GM18907 (cell line): ENCODE measurements around the gene NKAIN1.
"Not testable (repeated sequence)": the region's sequence is repeated elsewhere in the genome, so short reads cannot be mapped to it uniquely, and the experiment has no call there.

Experiments
- ATAC-seq: cut with Tn5 transposase; IDR thresholded peaks from one replicate; pipeline ENCODE4 v1.9.1; 2021; ENCODE audit warnings: mild to moderate bottlenecking, moderate library complexity; ENCODE audit not compliant: unreplicated experiment

Gene NKAIN1

DNA sequence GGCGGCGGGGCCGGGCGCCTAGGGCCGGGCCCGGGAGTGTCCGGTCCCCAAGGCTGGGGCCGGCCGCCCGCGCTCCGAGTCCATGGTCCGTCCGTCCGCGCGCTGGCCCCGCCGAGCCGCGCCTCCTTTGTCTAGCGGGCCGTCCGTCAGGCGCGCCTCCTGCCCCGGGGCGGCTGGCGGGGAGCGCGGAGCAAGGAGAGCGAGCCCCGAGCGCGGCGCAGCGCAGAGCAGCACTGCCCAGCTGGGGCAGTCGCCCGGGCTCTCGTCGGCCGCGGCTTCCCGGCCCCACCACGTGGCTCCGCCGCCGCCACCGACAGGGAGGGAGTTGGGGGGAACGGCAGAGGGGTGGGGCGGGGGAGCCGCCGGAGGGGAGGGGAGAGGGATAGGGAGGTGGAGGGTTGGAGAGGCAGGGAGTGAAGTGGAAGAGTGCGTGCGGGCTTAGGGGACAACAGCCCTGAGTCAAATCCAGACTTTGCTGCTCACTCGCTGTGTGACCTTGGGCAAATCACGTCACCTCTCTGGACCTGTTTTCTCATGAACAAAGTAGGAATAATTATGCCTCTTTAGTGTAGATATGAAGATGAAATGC, at the start of gene NKAIN1:
TSS of gene NKAIN1 (minus strand) at position 235 of the 589 bp plus-strand sequence. CDS start 340 bp downstream, outside the sequence.
- ATAC-seq, result no peak

DNA sequence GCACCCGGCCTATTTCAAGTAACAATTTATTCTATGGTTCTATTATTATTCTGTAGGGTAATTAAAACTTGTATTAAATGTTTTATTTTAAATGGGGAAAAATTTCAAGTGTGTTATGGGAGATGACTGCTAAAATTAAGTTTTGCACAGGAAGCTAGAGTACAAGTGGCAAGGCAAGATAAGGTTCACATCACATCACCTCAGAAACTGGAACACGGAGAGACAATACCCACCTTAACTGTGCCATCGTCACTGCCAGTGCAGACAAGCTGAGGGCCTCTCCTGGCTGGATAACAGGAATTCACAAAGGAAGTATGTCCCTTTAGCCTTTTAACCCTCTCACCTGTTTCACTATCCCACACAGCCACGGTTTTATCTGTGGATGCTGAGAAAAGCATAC, 49.3 kb upstream of the NKAIN1 start:
- ATAC-seq, result no peak

DNA sequence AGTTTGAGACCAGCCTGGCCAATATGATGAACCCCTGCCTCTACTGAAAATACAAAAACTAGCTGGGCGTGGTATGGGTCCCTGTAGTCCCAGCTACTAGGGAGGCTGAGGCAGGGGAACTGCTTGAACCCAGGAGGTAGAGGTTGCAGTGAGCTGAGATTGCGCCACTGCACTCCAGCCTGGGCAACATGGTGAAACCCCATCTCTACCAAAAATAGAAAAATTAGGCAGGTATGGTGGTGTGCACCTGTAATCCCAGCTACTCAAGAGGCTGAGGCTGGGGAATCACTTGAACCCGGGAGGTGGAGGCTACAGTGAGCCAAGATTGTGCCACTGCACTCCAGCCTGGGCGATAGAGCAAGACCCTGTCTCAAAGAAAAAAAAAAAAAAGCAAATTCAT, 48.1 kb upstream of the NKAIN1 start:
- not testable (repeated sequence) for ATAC-seq

DNA sequence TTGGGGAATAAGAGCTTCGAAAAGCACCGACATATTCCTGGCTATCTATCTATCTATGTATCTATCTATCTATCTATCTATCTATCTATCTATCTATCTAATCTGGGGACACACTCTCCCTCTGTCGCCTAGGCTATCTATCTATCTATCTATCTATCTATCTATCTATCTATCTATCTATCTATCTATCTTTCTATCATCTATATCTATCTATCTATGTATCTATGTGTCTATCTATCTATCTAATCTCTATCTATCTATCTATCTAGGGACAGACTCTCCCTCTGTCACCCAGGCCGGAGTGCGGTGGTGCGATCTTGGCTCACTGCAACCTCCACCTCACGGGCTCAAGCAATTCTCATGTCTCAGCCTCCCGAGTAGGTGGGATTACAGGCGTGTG, 42.7 kb upstream of the NKAIN1 start:
- not testable (repeated sequence) for ATAC-seq

DNA sequence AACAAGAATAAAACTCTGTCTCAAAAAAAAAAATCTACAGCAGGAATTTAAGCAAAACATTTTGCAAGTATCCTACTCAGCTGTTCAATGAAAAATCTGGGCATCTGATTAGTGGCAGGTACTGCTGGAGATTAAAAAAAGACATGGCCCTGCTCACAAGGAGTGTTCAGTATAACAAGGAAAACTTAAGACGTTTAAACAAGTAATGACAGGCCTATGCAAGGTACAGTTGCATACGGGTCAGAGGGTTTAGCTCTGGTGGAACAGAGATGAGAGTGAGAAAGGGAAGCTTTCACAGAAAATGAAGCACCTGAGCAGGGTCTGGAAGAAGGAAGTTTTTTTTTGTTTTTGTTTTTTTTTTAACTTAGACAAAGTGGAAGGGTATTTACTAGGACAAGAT, 33.9 kb upstream of the NKAIN1 start:
- no peak for ATAC-seq

DNA sequence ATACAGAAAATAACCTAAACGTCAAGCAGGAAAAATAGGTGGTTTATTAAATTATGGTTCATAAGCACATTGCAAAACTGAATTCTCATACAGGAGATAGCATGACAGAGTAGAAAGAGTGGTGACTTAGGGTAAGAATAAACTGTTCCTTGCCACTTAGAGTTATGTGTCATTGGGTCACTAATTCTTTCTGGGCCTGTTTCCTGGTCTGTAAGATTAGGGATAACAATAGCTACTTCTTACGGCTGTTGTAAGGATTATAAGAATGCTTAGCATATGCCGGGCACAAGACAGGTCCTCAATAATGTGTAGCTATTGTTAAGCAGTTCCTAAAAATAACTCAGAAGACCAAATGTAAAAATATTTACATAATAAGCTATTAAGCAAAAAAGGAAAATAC, 32.7 kb upstream of the NKAIN1 start:
- no peak for ATAC-seq

DNA sequence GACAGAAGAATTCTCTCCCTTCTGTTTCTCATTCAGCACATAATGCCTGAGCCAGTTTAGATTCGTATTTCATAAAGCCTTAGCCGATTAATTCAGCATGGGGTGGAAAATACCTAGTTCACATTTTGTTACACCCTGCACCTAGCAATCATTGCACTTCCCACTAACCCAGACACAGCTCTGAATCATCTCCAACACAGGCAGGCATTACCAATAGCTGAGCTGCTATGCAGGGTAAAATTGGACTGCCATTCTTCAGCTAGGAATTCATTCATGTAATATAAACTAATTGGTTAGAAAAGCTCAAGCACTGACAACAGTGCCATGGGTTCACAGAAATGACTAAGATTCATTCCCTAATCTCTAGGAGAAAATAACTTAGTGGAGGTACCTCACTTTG, 26.9 kb upstream of the NKAIN1 start:
- ATAC-seq, result no peak

DNA sequence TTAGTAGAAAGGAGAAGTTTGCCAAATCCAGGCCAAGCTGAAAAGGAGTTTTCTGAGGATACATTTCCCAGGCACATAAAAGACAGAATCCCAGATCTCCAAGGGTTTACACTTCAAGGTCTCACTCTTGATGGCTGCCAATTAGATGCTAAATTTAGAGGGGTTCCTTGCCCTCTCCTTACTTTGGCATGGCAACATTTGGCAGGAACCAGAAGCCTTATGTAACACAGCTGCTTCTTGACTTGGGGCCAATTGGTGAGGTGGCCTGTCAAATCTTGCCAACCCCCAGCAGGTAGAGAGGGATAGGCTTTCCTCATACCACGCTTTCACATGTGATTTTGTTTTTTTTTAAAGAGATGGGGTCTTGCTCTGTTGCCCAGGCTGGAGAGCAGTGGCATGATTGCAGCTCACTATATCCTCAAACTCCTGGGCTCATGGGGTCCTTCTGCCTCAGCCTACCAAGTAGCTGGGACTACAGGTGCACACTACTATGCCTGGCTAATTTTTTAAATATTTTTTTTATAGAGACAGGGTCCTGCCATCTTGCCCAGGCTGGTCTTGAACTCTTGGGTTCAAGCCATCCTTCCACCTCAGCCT, 25.2 kb upstream of the NKAIN1 start:
- ATAC-seq, result no peak

DNA sequence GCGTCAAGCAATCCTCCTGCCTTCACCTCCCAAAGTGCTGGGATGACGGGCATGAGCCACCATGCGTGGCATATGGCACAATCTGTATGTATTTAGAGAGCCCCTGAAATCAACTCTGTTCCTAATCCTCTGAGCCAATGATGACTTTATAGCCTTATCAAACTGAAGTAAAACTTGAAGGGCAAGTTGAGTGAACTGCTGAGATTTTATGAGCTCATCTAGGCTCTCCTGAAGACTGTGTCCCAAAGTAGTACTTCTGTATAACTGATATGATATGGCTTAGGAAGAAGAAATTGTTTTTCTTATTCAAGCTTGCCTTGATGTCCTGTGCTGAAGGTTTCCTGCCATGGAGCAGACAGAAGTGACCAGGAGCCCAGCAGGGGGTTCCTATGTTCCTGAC, 23.7 kb upstream of the NKAIN1 start:
- ATAC-seq, result no peak

DNA sequence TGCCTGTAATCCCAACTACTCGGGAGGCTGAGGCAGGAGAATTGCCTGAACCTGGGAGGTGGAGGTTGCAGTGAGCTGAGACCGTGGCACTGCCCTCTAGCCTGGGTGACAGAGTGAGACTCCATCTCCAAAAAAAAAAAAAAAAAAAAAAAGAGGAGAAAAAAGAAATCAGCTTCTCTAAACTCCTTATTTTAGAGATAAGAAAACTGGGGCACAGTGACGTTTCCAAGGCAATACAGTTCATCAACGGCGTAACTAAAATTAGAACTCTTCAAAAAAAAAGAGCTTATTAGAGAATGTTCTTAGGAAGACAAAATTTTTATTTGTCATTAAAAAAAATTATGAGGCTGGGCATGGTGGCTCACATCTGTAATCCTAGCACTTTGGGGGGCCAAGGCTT, 22.7 kb upstream of the NKAIN1 start:
- ATAC-seq, result not testable (repeated sequence)

DNA sequence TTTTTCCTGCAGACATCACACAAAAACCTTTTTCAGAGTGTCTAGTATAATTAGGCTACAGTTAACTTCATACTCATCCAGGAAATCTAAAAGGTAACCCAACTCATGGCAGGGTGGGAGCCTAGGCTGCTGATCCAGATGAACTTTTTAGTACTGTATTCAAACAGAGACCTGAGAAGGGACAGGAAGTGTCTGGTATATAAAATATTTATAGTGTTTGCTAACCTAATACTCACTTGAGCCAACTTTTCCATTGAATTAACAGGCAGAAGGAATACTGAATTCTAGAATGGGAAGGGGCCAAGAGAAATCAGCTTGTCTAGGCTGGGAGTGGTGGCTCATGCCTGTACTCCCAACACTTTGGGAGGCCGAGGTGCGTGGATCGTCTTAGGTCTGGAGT, 22.2 kb upstream of the NKAIN1 start:
- ATAC-seq, result no peak

DNA sequence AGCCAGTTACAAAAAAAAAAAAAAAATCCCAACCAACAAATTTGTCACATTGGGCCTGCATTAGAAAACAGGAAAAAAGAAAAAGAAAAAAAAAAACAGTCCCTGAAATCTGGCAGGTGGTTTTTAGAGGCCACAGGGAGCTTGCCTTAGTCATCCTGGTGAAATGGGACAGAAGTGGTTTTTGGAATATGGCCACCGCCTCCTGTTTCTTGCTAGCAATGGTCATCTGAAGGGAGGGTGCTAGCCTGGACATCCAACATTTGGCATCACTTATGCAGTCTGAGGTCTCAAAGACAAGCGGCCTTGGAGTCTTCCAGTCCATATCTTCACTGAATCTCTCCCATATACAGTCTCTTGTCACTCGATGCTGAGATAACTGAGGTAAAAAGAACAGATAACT, 20.1 kb upstream of the NKAIN1 start:
- no peak for ATAC-seq

DNA sequence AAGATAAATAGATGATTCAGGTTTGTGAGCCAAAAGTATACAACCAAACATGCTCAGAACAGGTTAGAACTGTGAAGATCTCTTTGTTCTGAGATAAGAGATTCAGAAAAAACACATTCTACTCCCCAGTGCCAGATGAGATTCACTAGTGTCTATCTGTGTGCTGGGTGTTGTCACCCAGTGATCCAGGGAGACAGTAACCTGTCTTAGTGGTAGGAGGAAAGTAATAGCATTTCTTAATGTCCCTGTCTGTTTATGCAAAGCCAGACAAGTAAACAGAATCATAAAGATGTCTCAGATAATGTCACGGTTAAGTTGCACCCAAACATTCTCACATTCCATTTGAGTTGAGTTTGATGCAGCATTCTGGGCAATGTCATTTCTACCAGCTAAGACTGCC, 18.9 kb upstream of the NKAIN1 start:
- no peak for ATAC-seq

DNA sequence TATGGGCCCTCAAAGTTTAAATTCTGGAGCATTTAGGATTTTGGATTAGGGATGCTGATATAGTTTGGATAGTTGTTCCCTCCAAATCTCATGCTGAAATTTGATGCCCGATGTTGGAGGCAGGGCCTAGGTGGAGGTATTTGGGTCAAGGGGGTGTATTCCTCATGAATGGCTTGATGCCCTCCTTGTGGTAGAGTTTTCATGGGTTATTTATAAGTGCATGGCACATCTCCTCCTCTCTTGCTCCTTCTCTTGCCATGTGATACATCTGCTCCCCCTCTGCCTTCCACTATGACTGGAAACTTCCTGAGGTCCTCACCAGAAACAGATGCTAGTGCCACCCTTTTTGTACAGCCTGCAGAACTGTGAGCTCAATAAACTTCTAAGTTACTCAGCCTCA, 17.5 kb upstream of the NKAIN1 start:
- ATAC-seq, result no peak

DNA sequence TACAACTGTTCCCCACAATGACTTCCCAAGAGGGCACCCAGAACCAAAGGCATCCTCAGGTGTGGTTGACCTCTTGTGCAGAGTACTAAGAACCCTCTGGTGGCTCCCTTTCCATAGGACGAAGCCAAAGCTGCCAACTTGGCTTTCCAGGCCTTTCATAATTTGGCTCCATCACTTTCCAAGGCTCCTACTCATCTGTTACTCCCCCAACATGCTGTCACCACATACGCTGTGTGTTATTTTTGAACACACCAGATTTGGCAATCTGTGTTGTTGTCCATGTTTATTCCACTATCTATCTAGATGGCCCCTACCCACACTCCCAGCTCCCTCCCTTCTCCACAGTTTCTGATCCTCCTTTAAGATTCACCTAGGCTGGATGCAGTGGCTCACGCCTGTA, 10.2 kb upstream of the NKAIN1 start:
- no peak for ATAC-seq

DNA sequence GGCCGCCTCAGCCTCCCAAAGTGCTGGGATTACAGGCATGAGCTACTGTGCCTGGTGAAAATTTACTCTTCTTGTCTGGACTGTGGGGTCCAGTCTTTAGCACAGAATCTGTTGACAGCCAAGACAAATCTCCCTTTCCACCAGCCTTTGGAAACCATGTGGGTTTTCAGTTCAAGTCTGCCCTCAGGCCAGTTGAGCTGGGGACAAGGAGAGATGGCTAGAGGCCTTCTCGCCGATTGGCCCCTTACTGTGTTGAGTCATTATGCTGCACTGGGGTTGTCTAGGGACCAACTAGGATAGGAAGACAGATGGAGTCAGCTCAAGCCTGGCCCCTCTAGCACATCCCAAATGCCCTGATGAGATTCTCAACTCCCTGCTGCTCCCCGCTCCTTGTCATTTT, 8.6 kb upstream of the NKAIN1 start:
- ATAC-seq, result no peak

DNA sequence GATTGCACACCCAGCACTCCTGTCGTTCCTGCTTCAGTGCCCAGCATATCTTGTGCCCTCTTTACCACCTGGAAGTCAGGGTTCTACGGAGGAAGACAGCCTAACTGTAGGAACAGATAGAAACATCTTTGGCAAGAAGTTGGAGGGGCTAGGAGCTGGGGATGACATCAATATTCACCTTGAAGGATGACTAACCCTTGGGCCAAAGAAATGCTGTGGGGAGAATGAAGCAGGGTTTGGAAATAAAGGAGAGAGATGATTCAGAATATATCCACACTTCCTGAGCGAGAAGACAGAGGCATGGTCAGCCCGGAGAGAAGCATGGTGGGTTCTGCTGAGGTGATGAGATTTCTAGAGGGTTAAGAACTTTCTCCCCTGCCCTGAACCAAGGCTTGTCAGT, 4.6 kb upstream of the NKAIN1 start:
- ATAC-seq, result no peak

DNA sequence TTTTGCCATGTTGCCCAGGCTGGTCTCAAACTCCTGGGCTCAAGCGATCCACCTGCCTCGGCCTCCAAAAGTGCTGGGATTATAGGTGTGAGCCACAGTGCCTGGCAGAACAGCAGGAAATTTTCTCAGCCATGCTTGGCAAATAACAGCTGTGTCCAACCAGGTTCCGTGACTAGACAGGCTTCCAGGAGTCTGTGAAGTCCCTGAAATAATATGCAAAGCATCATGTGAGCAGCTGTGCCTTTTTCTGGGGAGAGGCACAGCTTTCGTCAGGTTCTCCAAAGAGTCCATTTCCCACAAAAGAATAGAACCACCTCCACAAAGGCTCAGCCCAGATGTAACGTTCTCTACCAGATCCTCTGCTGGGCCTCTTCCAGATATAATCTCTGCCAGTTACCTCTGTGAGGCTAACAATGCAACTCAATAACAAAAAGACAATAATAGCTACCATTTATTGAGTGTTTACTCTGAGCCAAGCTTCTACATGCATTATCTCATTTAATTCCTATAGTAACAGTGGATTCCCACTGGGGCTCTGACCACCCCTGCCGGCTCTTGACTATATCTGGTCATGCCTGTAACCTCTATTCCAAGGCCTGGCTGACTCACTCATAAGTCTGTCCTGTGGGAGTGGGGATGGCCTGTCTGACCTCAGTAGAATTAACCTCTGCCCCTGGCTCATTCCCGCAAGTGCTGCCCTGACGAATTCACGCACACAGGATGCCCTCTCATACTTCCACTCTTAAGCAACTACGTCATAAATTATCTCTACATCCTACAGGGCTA, 4.0 kb upstream of the NKAIN1 start:
- no peak for ATAC-seq

DNA sequence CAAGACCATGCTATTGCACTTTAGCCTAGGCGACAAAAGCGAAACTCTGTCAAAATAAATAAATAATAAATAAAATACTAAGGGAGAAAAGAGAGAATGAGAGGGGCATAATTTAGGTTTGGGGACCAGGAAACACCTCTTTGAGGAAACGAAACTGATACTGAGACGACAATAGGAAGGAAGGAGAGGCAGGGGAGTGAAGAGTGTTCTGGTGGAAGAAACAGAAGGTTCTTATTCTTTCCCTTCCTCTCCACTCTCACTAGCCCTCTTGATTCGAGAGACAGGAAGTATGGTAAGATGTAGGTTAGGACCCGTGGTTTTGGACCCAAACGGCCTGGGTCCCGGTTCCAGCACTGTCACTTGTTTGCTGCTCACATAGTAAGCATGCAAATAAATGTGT, 1.6 kb upstream of the NKAIN1 start:
- no peak for ATAC-seq

DNA sequence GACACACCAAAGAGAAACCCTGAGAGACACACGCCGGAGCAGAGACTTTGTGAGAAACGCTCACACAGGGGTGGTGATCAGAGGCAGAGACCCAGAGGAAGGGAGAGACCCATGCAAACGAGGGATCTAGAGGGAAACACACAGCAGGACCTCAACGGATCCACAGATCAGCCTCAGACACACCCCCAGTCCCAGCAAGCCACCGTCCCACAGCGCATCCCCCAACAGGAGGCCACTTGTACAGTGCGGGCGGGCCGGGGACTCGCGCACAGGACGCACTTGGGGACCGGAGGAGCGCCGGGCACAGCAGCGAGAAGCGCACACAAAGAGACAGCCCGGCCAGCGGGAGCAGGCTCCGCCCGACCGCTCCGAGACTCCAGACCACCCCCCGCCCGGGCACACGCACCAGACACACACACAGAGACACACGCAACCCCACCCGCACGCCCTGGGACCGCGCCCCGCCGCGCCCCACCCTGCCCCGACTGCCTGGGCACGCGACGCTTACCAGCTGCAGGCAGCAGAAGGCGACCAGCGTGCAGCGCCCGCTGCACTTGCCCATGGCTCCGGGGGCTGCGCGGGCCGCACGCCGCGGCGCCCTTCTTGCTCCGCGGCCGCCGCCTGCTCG, 587 bp downstream of the NKAIN1 start:
- ATAC-seq, result no peak

DNA sequence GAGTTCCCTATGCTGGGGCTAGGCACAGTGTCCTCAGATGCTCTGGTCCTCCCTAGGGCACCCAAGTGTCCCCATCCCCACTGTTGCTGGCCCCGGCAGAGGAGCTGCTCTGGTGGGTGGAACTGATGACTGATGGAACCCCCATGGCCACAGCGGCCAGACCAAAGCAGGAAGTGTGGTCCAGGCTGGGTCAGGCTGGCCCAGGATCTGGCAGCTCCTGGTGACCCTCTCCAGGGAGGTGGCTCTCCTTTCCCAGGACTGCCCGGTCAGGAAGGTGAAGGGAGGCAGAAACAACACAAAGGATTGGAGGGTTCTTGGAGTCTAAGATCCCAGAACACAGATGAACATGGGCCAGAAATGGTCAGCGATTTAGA, 1.1 kb downstream of the NKAIN1 start:
- ATAC-seq, result no peak

DNA sequence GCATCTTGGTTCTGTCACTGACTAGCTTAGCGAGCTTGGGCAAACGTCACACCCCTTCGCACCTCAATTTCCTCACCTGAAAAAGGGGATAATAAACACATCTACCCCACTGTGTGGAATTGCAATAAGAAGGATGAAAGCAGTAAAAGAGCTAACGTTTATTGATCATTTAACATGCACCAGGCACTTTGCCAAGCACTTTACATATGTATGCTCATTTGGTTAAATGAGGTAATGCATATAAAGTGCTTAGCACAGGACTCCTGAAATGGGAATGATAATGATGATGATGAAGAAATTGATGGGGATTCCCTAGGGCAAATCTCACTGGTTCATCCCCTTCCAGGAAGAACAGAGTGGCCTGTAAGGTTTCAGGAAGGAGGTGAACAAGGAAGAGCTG, 4.8 kb downstream of the NKAIN1 start:
- ATAC-seq, result no peak
